HepG2 (cell line): Measurements from ENCODE around the gene CABLES2. TPM values are rescaled to one million over a fixed set of nuclear protein-coding genes. Genes with fewer than 3 reads are reported as not detected.

Experiments used
- ATF7-NPFF ChIP-seq: sonication (generic); formaldehyde crosslinking; IDR thresholded peaks from 2 replicates; pipeline ENCODE4 v1.8.1; 2023; ENCODE audit warnings: mild to moderate bottlenecking, low read depth, missing genetic modification reagents, moderate library complexity
- EP300 ChIP-seq, 3 experiments: sonication (generic) in 1 of 3; formaldehyde crosslinking in 1 of 3; IDR thresholded peaks; 2 replicates each; pipeline versions ENCODE4 v1.5.1 to v1.6.1; 2011 to 2020; ENCODE audit warnings: low read depth in 2 of 3, low read length in 2 of 3, borderline replicate concordance in 1 of 3, improper control_type of control experiment in 1 of 3, mild to moderate bottlenecking in 1 of 3, missing genetic modification reagents in 1 of 3, moderate library complexity in 1 of 3
- FOXP1 ChIP-seq, 2 experiments: fragments of 450-650 bp in 1 of 2; IDR thresholded peaks; 2 replicates each; pipeline ENCODE4 v1.6.1; 2017 to 2018; ENCODE audit warnings: antibody characterized with exemption in 1 of 2
- GATA4 ChIP-seq: sonication (generic); IDR thresholded peaks from 2 replicates; pipeline ENCODE4 v1.6.1; 2016; ENCODE audit warnings: antibody characterized with exemption, low read depth, borderline replicate concordance
- NR2F2 ChIP-seq: IDR thresholded peaks from 2 replicates; pipeline ENCODE4 v1.6.1; 2012; ENCODE audit warnings: low read depth, inconsistent platforms, borderline replicate concordance
- POLR2A ChIP-seq, 2 experiments: IDR thresholded peaks; 2 replicates each; pipeline ENCODE4 v1.6.1; 2011; ENCODE audit warnings: low read depth in 2 of 2, low read length in 2 of 2, mild to moderate bottlenecking in 1 of 2, moderate library complexity in 1 of 2; ENCODE audit not compliant: insufficient read depth in 1 of 2
- POLR2AphosphoS5 ChIP-seq: IDR thresholded peaks from 2 replicates; pipeline ENCODE4 v1.6.1; 2012; ENCODE audit warnings: low read depth, low read length
- RARG ChIP-seq: sonication (generic); formaldehyde crosslinking; IDR thresholded peaks from 2 replicates; pipeline ENCODE4 v1.4.0; 2020; ENCODE audit warnings: low read depth, mild to moderate bottlenecking, missing genetic modification reagents
- SNAI1 ChIP-seq: sonication (generic); formaldehyde crosslinking; IDR thresholded peaks from 2 replicates; pipeline ENCODE4 v1.5.0; 2020; ENCODE audit warnings: mild to moderate bottlenecking, missing genetic modification reagents, borderline replicate concordance
- SRY ChIP-seq: sonication (generic); formaldehyde crosslinking; IDR thresholded peaks from 2 replicates; pipeline ENCODE4 v1.8.0; 2022; ENCODE audit warnings: mild to moderate bottlenecking, missing genetic modification reagents
- U2AF2 ChIP-seq: fragments of 200-400 bp; formaldehyde crosslinking; IDR thresholded peaks from 2 replicates; pipeline ENCODE4 v1.6.1; 2017; ENCODE audit warnings: low read depth, mild to moderate bottlenecking, low read length
- ZBTB20 ChIP-seq: sonication (generic); formaldehyde crosslinking; IDR thresholded peaks from 2 replicates; pipeline ENCODE4 v1.8.1; 2023; ENCODE audit warnings: missing genetic modification reagents, low read depth, mild to moderate bottlenecking, borderline replicate concordance
- ZFP82 ChIP-seq: sonication (generic); formaldehyde crosslinking; IDR thresholded peaks from 2 replicates; pipeline ENCODE4 v1.5.1; 2020; ENCODE audit warnings: mild to moderate bottlenecking, missing genetic modification reagents, borderline replicate concordance
- ZNF160 ChIP-seq: sonication (generic); formaldehyde crosslinking; IDR thresholded peaks from 2 replicates; pipeline ENCODE4 v1.8.0; 2022; ENCODE audit warnings: mild to moderate bottlenecking, inconsistent platforms, missing genetic modification reagents
- ZNF674 ChIP-seq: sonication (generic); formaldehyde crosslinking; IDR thresholded peaks from 2 replicates; pipeline ENCODE4 v1.5.0; 2020; ENCODE audit warnings: low read depth, mild to moderate bottlenecking, missing genetic modification reagents
- polyA plus RNA-seq, 8 experiments: library from polyadenylated mRNA; depleted of rRNA in 3 of 8; stranded (reverse) in 7 of 8; unstranded in 1 of 8; fragments of >200 nt; fragmentation: Illumina TruSeq in 4 of 8; extraction: Trizol in 4 of 8; gene quantifications; 2 replicates each; pipeline versions ENCODE4 v1.2.1 to v1.2.3, GENCODE V29; 2011 to 2016; ENCODE audit warnings: low read depth in 4 of 8, missing spikeins in 1 of 8, mixed read lengths in 1 of 8; ENCODE audit not compliant: insufficient read depth in 1 of 8
- total RNA-seq, 5 experiments: library from RNA; depleted of rRNA; stranded (reverse); fragments of >200 nt; fragmentation: Illumina TruSeq; extraction: Trizol; gene quantifications; 2 replicates each; pipeline ENCODE4 v1.2.3, GENCODE V29; 2016; ENCODE audit warnings: low read depth in 1 of 5
- TF ChIP-seq, protein P1 (sequence below): sonication (generic); formaldehyde crosslinking; IDR thresholded peaks from 2 replicates; pipeline ENCODE4 v1.4.0; 2020; ENCODE audit warnings: missing genetic modification reagents
- TF ChIP-seq, protein P2 (sequence below): sonication (generic); formaldehyde crosslinking; IDR thresholded peaks from 2 replicates; pipeline ENCODE4 v1.4.0; 2020; ENCODE audit warnings: mild to moderate bottlenecking, missing genetic modification reagents
- TF ChIP-seq, protein P3 (sequence below): sonication (generic); formaldehyde crosslinking; IDR thresholded peaks from 2 replicates; pipeline ENCODE4 v1.8.0; 2022; ENCODE audit warnings: low read depth, missing genetic modification reagents
- TF ChIP-seq, protein P4 (sequence below): sonication (generic); formaldehyde crosslinking; IDR thresholded peaks from 2 replicates; pipeline ENCODE4 v1.4.0; 2020; ENCODE audit warnings: missing genetic modification reagents
- TF ChIP-seq, protein P5 (sequence below): sonication (generic); formaldehyde crosslinking; IDR thresholded peaks from 2 replicates; pipeline ENCODE4 v1.5.1; 2020; ENCODE audit warnings: mild to moderate bottlenecking, missing genetic modification reagents, moderate library complexity
- TF ChIP-seq, protein P6 (sequence below): sonication (generic); formaldehyde crosslinking; IDR thresholded peaks from 2 replicates; pipeline ENCODE4 v1.5.0; 2020; ENCODE audit warnings: missing genetic modification reagents

The CABLES2 gene
- total and polyA plus RNA-seq, 2 of the 13 experiments (the other 11 are each of a cell fraction or from before 2014, with no cell fraction given) = 5.2 to 9.7 TPM

DNA sequence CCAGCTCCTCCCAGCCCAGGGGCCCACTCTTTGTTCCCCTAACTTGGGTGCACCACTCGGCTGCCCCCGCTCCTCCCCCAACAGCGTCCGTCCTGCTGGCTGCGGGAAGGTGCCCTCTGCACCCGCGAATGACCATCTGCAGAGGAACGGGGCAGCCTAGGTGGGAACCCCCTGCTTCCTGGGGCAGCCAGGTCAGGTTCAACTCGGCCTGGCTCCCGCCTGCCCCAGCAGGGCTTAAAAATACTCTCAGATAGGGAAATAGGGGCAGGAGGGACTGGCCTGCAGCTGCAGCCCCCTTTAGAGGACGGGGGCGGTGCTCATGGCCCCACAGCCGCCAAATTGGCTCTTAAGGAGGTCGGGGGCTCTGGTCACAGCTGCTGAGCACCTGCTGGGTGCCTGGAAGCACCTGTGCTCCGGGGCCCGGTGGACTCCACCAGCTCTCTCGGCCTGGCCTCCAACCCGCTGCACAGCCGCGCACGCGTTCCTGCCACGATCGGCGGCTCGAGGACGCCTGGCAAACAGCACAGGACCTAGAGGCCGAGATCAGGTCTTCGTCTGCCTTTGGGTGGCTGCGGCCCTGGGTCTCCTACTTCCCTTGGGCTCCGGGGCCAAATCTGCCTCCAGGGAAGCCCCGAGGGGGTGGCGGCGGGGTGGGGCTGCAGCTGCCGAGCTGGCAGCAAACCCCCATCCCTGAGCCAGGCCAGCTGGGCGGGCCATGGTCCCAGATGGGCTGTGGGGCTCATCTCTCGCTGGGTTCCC lies 39.3 kb downstream of the CABLES2 start (continued):
- TF ChIP-seq GATA4 = no peak
- TF ChIP-seq, protein P1, sequence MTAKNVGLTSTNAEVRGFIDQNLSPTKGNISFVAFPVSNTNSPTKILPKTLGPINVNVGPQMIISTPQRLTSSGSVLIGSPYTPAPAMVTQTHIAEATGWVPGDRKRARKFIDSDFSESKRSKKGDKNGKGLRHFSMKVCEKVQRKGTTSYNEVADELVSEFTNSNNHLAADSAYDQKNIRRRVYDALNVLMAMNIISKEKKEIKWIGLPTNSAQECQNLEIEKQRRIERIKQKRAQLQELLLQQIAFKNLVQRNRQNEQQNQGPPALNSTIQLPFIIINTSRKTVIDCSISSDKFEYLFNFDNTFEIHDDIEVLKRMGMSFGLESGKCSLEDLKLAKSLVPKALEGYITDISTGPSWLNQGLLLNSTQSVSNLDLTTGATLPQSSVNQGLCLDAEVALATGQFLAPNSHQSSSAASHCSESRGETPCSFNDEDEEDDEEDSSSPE (CRISPR knock-in tag) = peak; percentile 81
- TF ChIP-seq, protein P2, sequence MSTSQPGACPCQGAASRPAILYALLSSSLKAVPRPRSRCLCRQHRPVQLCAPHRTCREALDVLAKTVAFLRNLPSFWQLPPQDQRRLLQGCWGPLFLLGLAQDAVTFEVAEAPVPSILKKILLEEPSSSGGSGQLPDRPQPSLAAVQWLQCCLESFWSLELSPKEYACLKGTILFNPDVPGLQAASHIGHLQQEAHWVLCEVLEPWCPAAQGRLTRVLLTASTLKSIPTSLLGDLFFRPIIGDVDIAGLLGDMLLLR = no peak
- peak; percentile 84 for TF ChIP-seq ZFP82 (CRISPR knock-in tag)
- peak; percentile 28; the same call in 1 of the 2 replicates for TF ChIP-seq ZBTB20 (CRISPR knock-in tag)
- TF ChIP-seq ZNF674 (CRISPR knock-in tag) = peak; percentile 27; the same call in 1 of the 2 replicates
- TF ChIP-seq, protein P3, sequence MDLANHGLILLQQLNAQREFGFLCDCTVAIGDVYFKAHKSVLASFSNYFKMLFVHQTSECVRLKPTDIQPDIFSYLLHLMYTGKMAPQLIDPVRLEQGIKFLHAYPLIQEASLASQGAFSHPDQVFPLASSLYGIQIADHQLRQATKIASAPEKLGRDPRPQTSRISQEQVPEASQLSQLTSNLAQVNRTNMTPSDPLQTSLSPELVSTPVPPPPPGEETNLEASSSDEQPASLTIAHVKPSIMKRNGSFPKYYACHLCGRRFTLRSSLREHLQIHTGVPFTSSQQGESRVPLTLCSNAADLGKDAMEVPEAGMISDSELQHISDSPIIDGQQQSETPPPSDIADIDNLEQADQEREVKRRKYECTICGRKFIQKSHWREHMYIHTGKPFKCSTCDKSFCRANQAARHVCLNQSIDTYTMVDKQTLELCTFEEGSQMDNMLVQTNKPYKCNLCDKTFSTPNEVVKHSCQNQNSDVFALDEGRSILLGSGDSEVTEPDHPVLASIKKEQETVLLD (CRISPR knock-in tag) = peak; percentile 11; the same call in 1 of the 2 replicates
- TF ChIP-seq RARG (CRISPR knock-in tag) = peak; percentile 91; the same call in 1 of the 2 replicates
- TF ChIP-seq, protein P4, sequence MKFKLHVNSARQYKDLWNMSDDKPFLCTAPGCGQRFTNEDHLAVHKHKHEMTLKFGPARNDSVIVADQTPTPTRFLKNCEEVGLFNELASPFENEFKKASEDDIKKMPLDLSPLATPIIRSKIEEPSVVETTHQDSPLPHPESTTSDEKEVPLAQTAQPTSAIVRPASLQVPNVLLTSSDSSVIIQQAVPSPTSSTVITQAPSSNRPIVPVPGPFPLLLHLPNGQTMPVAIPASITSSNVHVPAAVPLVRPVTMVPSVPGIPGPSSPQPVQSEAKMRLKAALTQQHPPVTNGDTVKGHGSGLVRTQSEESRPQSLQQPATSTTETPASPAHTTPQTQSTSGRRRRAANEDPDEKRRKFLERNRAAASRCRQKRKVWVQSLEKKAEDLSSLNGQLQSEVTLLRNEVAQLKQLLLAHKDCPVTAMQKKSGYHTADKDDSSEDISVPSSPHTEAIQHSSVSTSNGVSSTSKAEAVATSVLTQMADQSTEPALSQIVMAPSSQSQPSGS (CRISPR knock-in tag) = no peak
- TF ChIP-seq SNAI1 (CRISPR knock-in tag) = peak; percentile 95
- peak in 1 of 2 experiments; percentile 74; a peak in 2 of 4 replicates for TF ChIP-seq POLR2A (IDR thresholded peaks at IDR 0.05; ENCODE audit: insufficient read depth in 1 of 2, low read depth in 2 of 2, low read length in 2 of 2)
- TF ChIP-seq POLR2AphosphoS5 = peak; percentile 33; the same call in 1 of the 2 replicates
- TF ChIP-seq NR2F2 = no peak
- no peak; the same call in 1 of the 2 replicates for TF ChIP-seq SRY (CRISPR knock-in tag)
- TF ChIP-seq, protein P5, sequence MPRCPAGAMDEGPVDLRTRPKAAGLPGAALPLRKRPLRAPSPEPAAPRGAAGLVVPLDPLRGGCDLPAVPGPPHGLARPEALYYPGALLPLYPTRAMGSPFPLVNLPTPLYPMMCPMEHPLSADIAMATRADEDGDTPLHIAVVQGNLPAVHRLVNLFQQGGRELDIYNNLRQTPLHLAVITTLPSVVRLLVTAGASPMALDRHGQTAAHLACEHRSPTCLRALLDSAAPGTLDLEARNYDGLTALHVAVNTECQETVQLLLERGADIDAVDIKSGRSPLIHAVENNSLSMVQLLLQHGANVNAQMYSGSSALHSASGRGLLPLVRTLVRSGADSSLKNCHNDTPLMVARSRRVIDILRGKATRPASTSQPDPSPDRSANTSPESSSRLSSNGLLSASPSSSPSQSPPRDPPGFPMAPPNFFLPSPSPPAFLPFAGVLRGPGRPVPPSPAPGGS = no peak; the same call in none of the 2 replicates
- TF ChIP-seq, protein P6, sequence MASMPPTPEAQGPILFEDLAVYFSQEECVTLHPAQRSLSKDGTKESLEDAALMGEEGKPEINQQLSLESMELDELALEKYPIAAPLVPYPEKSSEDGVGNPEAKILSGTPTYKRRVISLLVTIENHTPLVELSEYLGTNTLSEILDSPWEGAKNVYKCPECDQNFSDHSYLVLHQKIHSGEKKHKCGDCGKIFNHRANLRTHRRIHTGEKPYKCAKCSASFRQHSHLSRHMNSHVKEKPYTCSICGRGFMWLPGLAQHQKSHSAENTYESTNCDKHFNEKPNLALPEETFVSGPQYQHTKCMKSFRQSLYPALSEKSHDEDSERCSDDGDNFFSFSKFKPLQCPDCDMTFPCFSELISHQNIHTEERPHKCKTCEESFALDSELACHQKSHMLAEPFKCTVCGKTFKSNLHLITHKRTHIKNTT (CRISPR knock-in tag) = no peak
- no peak for TF ChIP-seq FOXP1 (IDR thresholded peaks at IDR 0.05)
- no peak for TF ChIP-seq FOXP1 (CRISPR knock-in tag; IDR thresholded peaks at IDR 0.05)
- no peak for TF ChIP-seq EP300 (IDR thresholded peaks at IDR 0.05; ENCODE audit: low read depth in 2 of 2, low read length in 2 of 2)
- TF ChIP-seq EP300 (CRISPR knock-in tag; IDR thresholded peaks at IDR 0.05; ENCODE audit: borderline replicate concordance) = peak; percentile 5
- TF ChIP-seq ATF7-NPFF (CRISPR knock-in tag) = peak; percentile 54; the same call in 1 of the 2 replicates
- no peak for TF ChIP-seq U2AF2
- no peak; the same call in none of the 2 replicates for TF ChIP-seq ZNF160 (CRISPR knock-in tag)
